NCI-H69 (cell line): Measurements from ENCODE around the gene FXYD5.
"Not testable (repeated sequence)": the region's sequence is repeated elsewhere in the genome, so short reads cannot be mapped to it uniquely, and the experiment has no call there.

ENCODE experiments used
- DNase-seq: peaks from one replicate; lab custom pipeline; 2025; lab: John Stamatoyannopoulos, UW

Gene FXYD5

DNA sequence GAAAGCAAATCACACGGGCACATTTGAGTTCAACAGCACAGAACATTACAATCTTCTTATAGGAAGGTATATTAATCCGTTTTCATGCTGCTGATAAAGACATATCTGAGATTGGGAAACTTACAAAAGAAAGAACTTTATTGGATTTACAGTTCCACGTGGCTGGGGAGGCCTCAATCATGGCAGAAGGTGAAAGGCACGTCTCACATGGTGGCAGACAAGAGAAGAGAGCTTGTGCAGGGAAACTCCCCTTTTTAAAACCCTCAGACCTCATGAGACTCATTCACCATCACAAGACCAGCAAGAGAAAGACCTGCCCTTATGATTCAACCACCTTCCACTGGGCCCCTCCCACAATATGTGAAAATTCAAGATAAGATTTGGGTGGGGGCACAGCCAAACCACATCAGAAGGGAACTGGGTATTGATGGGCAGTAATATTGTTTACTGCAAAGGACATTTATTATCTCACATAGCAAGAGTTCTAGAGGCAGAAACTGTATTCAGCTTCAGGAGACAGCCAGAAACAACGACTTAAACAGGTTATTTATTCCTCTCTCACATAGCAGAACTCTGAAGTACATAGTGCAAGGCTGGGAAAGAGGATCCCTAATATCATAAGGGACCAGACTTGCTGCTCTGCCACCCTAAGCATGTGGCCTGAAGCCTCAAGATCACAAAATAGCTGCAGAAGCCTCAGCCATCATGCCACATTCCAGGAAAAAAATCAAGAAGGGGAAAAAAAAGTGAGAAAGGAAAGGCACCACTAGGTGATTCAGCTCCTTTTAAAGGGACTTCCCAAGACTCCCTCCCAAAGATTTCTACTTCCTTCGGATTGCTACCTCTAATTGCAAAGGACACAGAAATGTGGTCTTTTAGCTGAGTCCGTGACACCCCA lies 23.1 kb downstream of the FXYD5 start:
- DNase-seq: no peak

DNA sequence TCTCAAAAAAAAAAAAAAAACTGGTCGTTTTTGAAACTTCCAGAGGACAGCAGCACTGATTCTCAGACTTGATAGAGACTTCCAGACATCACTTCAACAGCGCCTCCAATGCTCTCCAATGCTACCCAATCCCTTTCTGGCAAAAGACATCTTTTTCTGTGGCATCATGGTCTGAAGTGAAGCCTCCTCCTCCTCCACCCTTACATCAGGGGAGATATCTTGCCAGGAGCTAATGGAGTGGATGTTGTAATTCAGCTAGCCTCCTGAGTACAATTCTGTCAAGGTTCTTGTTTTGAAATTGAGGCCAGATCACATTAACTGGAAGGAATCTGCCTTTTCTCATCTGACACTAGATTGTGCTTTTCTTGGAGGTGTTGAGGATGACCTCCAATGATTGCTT lies 24.2 kb downstream of the FXYD5 start:
- DNase-seq: no peak

DNA sequence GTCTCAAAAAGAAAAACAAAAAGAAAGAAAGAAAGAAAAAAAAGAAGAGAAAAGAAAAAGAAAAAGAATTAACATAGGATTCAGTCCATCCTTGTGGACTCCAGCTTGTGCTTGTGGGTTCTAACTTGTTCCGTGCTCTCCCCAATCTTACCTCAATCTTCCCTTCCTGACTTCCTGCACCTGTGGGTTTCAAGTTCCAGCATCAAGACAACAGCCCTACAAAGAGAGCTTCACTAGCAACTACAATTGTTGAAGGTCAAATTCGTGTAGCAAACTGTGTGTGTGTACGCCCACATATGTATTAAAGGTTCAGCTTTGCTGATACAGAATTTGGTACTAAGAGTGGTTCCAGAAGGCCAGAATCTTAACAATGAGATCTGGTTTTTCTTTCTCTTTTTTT lies 25.3 kb downstream of the FXYD5 start:
- DNase-seq: no peak

DNA sequence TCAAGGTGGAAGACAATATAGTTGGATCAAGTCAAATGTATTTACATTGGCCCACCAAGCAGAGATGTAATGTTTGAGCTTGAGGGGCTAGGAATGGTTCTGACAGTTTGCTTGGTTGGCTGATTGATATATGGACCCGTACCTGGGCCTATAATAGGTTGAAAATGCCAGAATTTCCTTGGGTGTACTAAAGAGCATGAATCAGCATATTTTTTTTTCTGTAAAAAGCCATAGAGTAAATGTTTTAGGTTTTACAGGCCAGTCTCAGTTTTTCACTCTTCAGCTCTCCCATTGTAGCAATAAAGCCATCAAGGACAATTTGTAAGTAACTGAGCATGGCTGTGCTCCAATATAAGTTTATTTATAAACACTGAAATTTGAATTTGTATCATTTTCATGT lies 26.9 kb downstream of the FXYD5 start:
- no peak for DNase-seq

DNA sequence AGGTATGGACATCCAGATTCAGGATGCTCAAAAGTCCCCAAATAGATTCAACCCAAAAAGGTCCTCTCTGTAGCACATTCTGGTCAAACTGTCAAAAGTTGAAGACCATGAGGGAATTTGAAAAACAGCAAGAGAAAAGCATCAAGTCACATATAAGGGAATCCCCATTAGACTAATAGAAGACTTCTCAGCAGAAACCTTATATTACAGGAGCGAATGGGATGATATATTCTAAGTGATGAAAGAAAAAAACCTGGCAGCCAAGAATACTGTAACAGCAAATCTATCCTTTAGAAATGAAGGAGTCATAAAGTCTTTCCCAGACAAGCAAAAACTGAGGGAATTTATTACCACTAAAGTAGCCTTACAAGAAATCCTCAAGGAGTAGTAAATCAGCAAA lies 29.7 kb downstream of the FXYD5 start:
- no peak for DNase-seq

DNA sequence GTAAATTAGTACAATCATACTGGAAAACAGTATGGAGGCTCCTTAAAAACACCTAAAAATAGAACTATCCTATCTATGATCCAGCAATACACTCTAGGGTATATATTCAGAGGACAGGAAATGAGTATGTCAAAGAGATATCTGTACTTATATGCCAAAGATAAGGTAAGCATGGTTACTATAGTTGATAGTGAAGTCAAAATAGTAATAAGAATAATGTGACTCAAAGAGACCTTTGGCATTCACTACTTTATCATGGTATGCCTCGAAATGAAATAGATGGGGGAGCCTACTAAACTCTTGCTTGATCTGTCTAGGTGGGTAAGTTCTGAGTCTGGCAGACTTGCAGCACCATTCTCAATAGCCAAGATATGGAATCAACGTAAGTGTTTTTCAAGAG lies 30.3 kb downstream of the FXYD5 start:
- DNase-seq: no peak

DNA sequence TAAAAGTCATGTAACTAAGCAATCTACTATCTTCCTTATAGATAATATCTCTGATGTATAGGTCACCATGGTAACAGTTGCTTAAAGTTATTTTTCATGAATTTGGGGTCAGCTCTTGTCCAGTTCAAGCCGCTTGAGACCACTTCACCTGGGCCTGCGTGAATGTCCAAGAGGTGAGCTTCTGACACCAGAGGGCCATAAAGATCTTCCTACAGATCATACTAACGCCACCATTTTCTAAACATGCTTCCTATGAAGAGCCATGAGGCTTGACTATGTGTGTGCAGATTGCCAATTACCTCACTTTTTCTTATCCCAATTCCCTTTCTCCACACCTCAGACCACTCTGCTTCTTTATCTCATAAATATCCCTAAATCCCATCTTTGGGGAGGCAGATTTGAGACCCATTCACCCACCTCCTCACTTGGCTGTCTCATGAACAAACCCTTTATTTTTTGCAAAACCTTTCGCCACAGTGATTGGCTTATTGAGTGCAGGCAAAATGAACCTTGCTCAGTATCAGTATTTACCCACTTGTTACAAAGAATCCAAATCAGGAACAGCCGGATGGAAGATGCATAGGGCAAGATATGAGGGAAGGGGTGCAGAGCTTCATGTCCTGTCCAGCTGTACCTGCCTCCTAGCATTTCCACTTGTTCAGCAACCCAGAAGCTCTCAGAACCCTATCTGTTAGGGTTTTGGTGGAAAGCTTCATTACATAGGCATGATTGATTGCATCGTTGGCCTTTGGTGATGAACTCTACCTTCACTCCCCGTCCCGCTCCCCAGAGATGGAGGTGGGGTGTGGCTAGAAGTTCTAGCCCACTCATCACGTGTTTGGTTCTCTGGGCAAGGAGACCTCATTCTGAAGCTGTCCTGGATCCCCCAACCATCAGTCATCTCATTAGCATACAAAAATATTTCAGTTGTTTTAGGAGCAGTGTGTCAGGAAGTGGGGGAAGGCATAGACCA lies 39.8 kb downstream of the FXYD5 start:
- no peak for DNase-seq

DNA sequence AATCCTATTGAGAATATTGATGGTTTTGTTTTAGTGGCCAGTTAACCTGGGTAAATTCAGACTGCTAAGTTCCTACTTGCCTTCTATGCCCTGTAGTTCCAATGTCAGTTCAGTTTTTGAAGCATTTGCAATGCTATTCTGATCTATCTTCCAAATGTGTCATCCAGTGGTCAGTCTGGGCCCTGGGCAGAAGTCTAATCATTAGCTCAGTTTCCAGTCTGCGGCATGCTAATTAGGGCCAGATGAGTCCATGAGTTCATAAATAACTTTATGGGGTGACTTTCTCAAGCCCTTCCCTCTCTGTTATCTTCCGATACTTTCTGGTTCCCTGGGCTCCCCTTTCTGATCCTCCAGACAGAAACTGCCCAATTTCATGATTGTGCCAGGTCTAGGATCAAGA lies 41.3 kb downstream of the FXYD5 start:
- DNase-seq: no peak

DNA sequence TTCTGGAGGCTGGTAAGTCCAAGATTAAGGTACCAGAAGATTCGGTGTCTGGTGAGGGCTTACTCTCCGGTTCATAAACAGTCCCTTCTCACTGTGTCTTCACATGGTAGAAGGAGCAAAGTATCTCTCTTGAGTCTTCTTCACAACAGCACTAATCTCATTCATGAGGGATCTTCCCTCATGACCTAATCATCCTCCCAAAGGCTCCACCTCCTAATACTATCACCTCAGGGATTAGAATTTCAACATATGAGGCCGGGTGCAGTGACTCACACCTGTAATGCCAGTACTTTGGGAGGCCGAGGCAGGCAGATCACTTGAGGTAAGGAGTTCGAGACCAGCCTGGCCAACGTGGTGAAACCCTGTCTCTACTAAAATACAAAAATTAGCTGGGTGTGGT lies 42.3 kb downstream of the FXYD5 start:
- not testable (repeated sequence) for DNase-seq

DNA sequence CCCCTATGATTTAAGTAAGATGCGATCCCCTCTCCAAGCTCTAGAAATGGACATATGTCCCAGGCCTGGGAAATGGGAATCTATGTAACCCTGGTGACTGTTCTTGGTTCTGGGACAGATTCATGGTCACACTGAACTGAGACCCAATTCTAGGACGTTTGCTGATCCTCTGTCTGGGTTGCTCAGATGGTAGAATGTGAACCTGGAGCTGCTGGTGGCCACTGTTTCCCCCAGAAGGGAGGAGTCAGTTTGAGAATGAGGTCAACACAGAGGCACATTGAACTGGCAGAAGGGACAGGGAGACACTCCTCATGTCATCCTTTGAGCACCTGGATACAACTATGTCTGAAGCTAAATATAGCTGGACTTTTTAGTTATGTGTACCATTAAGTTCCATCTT lies 44.9 kb downstream of the FXYD5 start:
- DNase-seq: no peak

DNA sequence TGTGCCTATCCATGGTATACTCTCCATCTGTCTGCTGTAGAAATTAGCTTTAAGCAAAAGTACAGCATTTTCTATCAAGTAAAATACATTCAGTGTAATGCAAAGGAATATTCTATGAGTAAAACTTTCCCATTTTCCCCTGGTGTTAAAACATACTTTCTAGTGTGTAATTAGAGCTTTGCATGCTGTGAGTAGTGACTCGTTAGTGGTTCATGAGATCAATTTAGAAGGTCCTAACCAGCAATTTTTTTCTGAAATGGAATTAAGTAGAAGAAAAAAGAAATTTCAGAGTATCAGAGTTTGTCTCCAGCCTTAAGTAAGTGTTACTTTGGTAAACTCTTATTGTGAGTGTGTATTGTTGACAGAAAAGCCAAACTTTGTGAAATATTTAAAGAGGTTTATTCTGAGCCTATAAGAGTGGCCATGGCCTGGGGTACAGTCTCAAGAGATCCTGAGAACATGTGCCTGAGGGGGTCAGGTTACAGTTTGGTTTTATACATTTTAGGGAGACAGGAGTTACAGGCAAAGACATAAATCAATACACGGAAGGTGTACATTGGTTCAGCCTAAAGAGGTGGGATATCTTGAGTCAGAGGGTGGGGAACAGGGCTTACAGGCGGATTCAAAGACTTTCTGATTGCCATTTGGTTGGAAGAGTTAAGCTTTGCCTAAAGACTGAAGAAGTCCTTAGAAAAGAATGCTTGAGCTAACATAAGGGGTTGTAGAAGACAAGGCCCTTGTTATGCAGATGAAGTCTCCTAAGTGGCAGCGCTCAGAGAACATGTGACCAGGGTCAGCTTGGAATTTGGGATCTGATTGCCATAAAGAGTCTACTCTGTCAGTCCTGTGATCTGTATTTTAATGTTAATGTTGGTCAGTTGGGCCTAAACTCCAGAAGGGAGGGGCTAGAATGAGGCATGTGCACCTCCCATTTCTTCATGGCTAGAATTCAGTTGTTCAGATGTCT lies 48.5 kb downstream of the FXYD5 start:
- no peak for DNase-seq

DNA sequence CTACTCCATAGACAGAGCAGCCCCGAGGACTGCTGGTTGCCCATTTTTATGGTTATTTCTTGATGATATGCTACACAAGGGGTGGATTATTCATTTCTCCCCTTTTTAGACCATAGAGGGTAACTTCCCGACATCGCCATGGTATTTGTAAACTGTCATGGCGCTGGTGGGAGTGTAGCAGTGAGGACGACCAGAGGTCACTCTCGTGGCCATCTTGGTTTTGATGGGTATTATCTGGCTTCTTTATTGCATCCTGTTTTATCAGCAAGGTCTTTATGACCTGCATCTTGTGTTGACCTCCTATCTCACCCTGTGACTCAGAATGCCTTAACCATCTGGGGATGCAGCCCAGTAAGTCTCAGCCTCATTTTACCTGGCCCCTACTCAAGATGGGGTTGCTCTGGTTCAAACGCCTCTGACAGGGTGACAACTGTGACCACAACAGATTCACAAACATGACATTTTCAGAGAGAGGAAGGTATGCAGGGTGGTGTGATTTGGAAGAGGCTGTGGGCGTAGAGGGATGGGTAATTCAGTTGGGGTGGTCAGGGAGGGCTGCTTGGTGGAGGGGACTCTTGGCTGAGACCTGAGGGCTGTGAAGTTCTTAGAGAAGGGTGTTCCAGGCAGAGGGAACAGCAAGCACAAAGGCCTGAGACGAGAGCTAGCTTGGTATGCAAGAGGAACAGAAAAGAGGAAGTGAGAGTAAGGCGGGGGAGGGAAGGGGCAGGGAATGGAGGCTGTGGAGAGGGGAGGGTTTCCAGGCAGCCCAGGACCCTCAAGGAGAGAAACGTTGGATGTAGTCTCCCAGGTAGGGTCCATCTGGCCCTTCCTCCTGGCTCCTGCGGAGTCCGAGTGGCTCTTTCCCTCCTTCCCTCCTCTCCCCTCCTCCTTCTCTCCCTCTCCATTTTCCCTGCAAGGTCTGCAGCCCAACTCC lies 50.5 kb downstream of the FXYD5 start:
- no peak for DNase-seq

DNA sequence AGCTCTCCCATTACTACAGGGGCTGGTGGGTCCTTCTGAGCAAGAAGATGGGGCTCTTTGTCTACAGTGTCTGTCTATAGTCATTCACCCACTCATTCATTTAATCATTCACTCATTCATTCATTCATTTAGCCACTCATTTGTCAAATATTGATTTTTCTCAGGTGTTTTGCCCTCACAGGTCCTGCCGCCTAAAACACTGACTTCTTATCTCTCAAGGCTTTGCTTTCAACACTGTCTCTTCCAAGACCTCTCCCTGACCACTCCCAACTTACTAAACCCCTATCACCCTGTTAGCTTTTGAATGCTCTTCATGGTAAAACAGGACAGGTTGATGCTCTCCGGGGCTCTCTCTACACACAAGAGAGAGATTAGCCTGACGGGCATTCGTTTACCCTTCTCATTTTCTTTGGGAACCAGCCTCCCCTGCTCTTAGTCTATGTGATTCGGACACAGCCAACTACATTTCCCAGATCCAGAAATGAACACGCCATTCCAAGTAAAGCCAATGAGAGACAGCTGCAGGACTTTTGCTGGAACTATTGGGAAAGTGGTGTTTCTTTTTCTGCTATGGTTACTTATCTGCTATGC lies 51.3 kb downstream of the FXYD5 start:
- no peak for DNase-seq

DNA sequence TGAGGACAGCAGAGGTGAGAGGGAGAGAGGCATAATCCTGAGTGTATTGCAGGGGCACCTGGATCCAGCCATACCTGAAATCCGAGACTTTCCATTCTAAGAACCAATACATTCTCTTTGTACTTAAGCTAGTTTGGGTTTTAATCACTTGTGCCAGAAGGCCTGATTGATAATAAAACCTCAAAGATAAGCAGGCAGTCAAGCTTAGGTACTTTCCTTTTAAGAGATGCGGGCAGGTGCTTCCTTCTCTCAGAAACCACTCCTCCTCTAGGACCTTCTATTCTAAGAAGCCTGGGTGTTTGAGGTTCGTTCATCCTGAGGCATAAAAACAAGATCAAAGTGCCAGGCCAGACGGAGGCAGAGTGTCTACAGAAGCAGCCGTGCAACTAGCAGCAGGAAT lies 51.8 kb downstream of the FXYD5 start:
- no peak for DNase-seq

DNA sequence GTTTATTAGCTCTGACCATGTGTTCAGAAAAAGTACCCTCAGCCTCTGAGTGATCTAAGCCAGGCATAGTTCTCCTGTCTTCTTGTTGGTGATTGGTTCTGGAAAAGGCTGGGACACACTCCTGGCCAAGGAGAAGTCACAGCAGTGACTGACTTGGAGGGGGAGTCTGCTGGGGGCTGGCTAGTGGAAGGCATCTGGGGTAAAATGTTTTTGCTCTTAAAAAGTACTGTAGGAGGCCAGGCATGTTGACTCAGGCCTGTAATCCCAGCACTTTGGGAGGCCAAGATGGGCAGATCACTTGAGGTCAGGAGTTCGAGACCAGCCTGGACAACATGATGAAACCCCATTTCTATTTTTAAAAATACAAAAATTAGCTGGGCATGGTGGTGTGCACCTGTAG lies 52.3 kb downstream of the FXYD5 start:
- no peak for DNase-seq

DNA sequence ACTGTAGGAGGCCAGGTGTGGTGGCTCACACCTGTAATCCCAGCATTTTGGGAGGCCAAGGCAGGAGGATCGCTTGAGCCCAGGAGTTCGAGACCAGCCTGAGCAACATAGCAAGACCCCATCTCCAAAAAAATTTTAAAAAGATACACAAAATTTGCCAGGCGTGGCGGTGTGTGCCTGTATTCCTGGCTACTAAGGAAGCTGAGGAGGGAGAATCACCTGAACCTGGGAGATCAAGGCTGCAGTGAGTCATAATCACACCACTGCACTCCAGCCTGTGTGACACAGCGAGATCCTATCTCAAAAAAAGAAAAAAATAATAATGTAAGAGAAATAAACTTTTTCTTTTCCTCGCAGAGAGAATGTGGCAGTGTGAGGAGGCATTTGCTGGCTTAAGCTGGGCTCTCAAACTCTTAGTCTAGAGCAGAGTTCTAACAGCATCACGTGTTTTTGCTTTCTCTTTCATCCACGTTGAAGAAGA lies 52.9 kb downstream of the FXYD5 start:
- DNase-seq: no peak

DNA sequence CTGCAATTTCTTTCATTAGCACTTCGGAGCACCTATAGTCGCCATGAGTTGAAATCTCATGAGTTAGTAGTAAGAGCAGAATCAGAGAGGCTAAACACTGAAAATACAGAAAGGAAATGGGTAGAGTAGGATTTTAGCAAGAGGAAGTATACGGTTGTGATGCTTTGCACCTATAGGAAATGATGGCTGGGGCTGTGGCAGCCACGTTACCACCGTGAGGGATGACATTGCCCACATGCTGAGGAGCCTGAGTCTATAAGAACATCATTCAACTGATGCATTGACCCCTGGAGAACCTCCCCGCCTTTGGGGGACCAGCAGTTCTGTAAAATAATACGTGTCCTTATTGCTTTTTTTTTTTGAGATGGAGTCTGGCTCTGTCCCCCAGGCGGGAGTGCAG lies 53.6 kb downstream of the FXYD5 start:
- no peak for DNase-seq

DNA sequence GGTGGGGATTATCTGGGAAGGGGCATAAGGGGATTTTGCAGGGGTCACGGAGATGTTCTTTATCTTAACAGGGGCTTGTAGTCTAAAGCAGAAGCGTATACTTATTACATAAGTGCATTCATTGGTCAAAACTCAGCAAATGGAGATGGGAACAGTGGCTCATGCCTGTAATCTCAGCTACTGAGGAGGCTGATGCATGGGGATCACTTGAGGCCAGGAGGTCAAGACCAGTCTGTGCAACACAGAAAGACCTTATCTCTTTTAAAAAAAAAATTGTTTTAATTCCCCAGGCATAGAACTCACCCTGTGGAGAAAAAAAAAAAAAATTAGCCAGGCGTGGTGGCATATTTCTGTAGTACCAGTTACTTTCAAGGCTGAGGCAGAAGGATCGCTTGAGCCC lies 55.1 kb downstream of the FXYD5 start:
- no peak for DNase-seq

DNA sequence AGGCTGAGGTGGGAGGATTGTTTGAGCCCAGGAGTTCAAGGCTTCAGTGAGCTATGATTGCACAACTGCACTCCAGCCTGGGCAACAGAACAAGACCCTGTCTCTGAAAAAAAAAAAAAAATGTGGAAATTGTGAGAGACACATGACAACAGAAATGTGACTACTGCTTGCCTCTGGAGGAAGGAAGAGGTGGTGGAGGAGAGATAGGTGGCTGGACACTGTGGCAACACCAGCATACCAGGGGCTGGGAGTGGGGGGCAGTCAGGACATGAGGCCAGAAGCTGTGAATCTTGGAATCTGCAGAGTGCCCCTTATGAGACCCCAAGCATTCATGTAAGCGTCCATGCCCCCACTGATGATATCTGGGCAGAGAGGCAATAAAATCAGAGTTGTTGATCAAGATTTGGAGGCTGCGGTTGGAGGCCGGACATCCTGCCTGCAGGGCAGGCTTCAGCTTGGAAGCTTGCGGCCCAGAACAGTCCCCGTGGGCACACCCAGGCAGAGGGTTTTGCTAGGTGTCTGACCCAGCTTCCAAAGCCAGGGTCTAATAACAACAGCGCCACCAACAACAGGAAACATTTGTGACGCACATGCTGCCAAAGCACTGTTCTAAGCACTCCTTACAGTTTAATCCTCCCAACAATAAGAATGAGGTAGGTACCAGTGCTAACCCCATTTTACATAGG lies 57.2 kb downstream of the FXYD5 start:
- no peak for DNase-seq

DNA sequence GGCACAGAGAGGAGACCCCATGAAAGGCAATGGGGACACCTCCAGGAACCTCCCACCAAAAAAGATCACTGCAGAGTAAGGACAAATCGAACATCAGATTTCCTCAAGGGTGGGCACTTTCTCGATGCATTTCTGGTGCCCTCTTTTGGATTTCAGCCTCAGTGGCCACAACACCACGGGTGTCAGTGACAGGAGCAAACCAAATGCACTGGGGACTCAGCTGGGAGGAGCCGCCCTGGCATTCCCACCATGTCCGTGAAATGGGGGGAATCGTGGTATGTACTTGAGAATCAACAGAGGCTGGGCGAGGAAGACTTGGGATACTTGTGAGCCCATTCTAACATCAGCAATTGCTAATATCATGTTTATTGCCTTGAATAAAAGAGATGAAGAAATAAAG lies 57.7 kb downstream of the FXYD5 start:
- no peak for DNase-seq
